Central memory CD8-positive, alpha-beta T cell (primary cell): ENCODE data around the gene HIPK1.

Experiments used
- ATAC-seq: fragments of 150-1000 bp; cut with Tn5 transposase; replicated peaks from 2 replicates; pipeline ENCODE4 v1.10.0; 2022; ENCODE audit warnings: mild to moderate bottlenecking, moderate FRiP score, moderate number of reproducible peaks; ENCODE audit not compliant: poor library complexity, severe bottlenecking; ENCODE audit errors: extremely low read depth
- DNase-seq, 2 donors: peaks; one replicate each; pipeline ENCODE4 v3.0.0; 2021; ENCODE audit warnings: low spot score in 2 of 2
- H3K27ac Mint-ChIP-seq: one replicate; pipeline ENCODE4 v1.8.0; 2022; ENCODE audit warnings: low read depth, mild to moderate bottlenecking, moderate library complexity, mixed read lengths
- H3K27me3 Mint-ChIP-seq: one replicate; pipeline ENCODE4 v1.8.0; 2022; ENCODE audit warnings: mixed read lengths
- H3K36me3 Mint-ChIP-seq: one replicate; pipeline ENCODE4 v1.8.0; 2022; ENCODE audit warnings: mild to moderate bottlenecking, moderate library complexity, mixed read lengths; ENCODE audit not compliant: insufficient read depth
- H3K4me1 Mint-ChIP-seq: one replicate; pipeline ENCODE4 v1.8.0; 2022; ENCODE audit warnings: mixed read lengths
- H3K4me3 Mint-ChIP-seq: one replicate; pipeline ENCODE4 v1.8.0; 2022; ENCODE audit warnings: mild to moderate bottlenecking, moderate library complexity, mixed read lengths
- H3K9me3 Mint-ChIP-seq: one replicate; pipeline ENCODE4 v1.8.0; 2022; ENCODE audit warnings: mixed read lengths

The HIPK1 gene

DNA sequence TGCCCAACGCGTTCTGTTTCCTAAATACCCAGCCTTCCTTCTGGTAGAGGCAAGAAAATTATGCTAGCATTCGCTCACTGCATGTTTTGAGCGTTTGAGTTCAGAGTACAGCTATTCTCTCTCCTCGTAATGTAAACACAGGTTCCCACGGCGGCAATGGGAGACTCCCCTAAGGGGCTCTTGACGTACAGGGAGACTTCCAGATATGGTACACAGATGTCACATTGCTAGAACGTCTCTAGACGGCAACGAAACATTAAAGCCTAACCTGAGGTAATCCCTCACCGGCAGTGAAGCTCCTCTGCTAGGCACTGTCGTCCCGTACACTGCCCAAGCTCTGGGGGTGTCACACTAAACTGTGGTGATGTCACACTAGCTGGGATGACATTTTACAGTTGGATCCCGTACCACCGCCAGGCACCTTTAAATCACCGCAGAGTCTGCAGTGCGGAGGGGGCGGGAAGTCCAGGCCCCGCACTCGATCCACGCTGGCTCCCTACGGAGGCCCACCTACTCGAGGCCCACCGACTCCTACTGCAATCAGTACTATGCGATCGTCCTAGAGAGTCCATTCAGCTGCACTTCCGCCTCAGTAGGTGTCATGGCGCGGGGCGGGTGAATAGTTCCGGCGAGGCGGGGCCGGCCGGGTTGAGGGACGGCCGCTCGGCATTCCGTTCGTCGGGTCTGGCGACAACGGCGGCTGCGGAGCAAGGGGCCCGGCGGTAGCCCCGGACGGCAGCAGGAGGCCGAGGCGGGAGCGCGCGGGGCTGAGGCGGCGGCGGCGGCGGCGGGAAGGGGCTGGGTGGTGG, at the start of gene HIPK1:
Gene HIPK1, plus strand, starts transcription at position 384 of the 809 bp plus-strand sequence.
- Mint-ChIP-seq H3K27me3 (no peaks in the 10 kb centered on the region), H3K36me3 (peaks cover 45% of the 10 kb centered on the region), H3K4me3 (peak within 1 kb of the TSS; percentile 92), H3K27ac (peak within 1 kb of the TSS; percentile 99), H3K4me1 (peaks cover 58% of the 10 kb centered on the region), H3K9me3 (no peaks in the 10 kb centered on the region)
- ATAC-seq = peak; percentile 48
- DNase-seq = peak; percentile 90 to 91

DNA sequence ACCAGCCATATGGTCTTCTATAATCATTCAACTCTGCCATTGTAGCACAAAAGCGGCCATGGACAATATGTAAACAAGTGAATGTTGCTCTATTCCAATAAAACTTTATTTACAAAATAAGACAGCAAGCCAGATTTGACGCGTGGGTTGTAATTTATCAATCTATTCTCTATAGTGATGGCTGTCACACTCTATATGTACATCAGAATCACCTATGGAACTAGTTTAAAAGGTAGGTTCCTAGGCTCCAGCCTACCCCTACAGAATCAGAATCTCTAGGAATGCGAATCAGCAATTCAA, 49.4 kb upstream of the HIPK1 start:
- no peak overlapping the region for H3K4me3 Mint-ChIP-seq
- DNase-seq = no peak

DNA sequence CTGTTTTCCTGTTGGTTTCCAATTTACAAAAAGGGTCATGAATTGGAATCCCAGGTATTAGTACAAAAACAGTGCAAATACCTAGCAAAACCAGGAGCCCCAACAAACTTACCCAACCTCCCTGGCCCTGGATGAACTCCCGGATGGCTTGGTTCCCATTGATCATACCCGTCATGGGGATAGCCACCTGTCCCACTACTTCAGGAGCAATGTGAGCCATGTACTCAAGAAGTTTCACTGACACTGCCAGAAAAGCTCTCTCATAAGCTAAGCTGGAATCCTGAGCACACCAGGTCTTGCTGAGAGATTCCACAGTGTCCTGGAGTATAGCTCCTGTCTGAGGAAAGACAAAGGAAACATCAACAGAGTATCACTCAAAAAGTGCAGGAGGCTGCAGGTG, 47.5 kb upstream of the HIPK1 start:
- Mint-ChIP-seq H3K9me3 (no peaks in the 10 kb centered on the region), H3K27me3 (no peaks in the 10 kb centered on the region), H3K36me3 (no peaks in the 10 kb centered on the region), H3K4me3 (no peak overlapping the region), H3K4me1 (peaks cover 43% of the 10 kb centered on the region), H3K27ac (no peak overlapping the region)
- no peak for DNase-seq
- no peak for ATAC-seq

More for the DNA sequence above, 49.4 kb upstream of the HIPK1 start:
- H3K4me1 Mint-ChIP-seq = peaks cover 57% of the 10 kb centered on the region
- peaks cover 7% of the 10 kb centered on the region for H3K36me3 Mint-ChIP-seq
- H3K27ac Mint-ChIP-seq = peak overlapping the region; percentile 89
- ATAC-seq = no peak
- H3K9me3 Mint-ChIP-seq = no peaks in the 10 kb centered on the region
- no peaks in the 10 kb centered on the region for H3K27me3 Mint-ChIP-seq

DNA sequence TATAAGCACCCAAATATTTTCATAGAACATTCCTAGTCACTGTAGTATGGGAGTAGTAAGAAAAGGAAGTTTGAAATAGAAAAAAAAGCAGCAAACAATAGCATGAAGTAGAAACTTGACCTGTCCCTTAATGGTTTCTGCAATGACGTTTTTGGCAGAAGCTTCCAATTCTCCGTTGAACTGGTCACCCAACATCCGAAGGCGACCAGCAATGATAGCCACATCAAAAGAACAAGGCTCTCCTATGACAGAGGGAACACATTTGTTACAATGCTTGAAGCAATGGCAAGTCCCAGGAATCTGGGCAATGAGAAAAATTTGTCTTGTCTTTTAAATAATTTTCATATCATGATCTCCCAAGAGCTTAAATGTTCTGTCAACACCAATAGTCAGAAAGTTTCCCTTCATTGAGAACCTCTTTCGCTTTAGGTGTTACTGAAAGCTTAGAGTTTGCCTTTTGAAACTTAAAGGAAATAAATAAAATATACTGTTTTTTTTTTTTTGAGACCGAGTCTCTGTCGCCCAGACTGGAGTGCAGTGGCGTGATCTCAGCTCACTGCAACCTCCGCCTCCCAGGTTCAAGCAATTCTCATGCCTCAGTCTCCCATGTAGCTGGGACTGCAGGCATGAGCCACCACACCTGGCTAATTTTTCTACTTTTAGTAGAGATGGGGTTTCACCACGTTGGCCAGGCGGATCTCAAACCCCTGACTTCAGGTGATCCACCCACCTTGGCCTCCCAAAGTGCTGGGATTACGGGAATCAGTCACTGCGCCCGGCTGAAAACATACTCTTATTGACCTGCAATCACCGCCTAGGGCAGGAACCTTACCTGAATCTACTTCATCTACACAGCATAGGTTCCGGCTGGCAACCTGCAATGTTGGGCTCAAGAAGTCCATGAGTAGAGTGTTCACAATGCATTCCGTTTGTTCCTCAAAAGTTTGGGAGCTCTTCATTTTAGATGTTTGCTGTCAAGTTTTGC, 42.4 kb upstream of the HIPK1 start:
- Mint-ChIP-seq H3K4me3 (no peak overlapping the region), H3K27me3 (no peaks in the 10 kb centered on the region), H3K4me1 (peaks cover 7% of the 10 kb centered on the region), H3K27ac (no peak overlapping the region), H3K9me3 (no peaks in the 10 kb centered on the region), H3K36me3 (no peaks in the 10 kb centered on the region)
- DNase-seq (no peak), ATAC-seq (no peak)

DNA sequence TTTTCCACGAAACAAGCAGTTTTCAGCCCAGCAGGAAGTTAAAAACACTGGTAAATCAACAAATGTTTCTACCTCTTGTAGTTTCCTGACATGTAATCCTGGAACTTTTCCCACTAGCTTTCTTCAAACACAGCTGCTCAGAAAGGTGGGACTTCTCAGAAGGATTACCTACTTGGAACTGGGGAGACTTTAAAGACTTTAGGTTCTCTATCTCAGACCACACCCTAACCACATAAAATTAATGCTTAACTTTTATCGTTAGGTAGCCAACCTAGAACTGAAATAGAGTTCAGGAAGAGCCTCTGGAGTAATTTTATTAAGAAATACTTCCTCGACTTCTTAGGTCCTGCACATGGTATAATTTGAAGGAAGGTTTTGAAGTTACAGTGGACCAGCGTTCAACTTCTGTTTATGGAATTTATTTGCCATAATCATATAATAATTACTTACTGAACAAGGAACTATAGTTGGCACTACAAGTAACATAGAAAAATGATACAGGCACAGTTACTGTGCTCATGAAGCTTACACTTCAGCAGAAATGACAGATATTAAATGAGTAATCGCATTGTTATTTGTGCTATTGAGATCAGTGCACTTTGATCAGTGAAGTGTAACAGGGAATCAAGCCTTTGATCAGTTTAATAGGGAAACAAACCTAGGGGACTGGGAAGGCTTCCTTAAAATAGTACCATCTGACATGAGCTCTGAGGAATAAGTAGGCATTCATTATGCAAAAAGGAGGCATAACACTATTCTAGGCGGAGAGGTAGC, 41.5 kb upstream of the HIPK1 start, which contains the start of gene BCL2L15:
Gene BCL2L15, minus strand, starts transcription at position 180 of the 774 bp plus-strand sequence. CDS start 206 bp downstream, outside the sequence.
- DNase-seq = no peak
- no peak for ATAC-seq
- Mint-ChIP-seq H3K4me3 (no peak within 1 kb of the TSS), H3K27me3 (no peaks in the 10 kb centered on the region), H3K36me3 (no peaks in the 10 kb centered on the region), H3K9me3 (no peaks in the 10 kb centered on the region), H3K27ac (no peak within 1 kb of the TSS), H3K4me1 (peaks cover 5% of the 10 kb centered on the region)

DNA sequence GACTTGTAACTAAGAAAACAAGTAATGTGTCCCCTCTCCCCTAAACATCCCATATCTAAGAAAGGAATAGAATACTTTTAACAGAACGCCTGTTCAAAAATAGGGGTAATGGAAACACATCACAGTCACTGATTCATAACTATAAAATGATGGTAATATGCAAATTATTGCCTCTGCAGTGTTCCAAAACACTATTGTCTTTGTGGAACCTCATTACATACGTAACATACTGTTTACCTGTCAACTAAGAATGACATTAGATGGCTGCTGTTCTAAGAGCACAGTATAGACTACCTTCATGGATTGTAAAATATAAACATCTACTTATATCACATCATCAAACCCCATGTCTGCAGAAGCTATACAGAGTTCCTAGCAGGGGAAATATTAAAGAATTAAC, 38.3 kb upstream of the HIPK1 start:
- peaks cover 9% of the 10 kb centered on the region for H3K36me3 Mint-ChIP-seq
- DNase-seq (no peak), ATAC-seq (no peak)
- H3K4me3 Mint-ChIP-seq = no peak overlapping the region
- H3K27ac Mint-ChIP-seq = peak overlapping the region; percentile 49
- H3K9me3 Mint-ChIP-seq = no peaks in the 10 kb centered on the region
- no peaks in the 10 kb centered on the region for H3K27me3 Mint-ChIP-seq
- peaks cover 11% of the 10 kb centered on the region for H3K4me1 Mint-ChIP-seq

DNA sequence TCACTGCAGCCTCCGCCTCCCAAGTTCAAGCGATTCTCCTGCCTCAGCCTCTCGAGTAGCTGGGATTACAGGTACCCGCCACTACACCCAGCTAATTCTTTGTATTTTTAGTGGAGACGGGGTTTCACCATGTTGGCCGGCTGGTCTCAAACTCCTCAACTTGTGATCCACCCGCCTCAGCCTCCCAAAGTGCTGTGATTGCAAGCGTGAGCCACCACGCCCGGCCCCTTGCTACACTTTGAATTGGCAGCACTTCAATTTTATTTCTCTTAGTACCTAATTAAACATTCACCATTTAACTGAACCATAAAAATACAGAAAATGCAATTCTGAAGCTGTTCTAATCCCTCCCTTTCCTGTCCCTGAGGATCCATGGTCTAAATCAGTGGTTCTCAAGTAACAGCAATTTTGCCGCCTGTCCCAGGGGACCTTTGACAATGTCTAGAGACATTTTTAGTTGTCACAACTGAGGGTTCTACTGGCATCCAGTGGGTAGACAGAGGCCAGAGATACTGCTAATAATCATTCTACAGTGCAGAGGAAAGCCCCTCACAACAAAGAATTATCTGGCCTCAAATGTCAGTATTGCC, 37.4 kb upstream of the HIPK1 start:
- Mint-ChIP-seq H3K4me3 (no peak overlapping the region), H3K27me3 (no peaks in the 10 kb centered on the region), H3K9me3 (no peaks in the 10 kb centered on the region), H3K4me1 (peaks cover 11% of the 10 kb centered on the region), H3K27ac (no peak overlapping the region), H3K36me3 (peaks cover 17% of the 10 kb centered on the region)
- ATAC-seq = no peak
- DNase-seq = no peak

DNA sequence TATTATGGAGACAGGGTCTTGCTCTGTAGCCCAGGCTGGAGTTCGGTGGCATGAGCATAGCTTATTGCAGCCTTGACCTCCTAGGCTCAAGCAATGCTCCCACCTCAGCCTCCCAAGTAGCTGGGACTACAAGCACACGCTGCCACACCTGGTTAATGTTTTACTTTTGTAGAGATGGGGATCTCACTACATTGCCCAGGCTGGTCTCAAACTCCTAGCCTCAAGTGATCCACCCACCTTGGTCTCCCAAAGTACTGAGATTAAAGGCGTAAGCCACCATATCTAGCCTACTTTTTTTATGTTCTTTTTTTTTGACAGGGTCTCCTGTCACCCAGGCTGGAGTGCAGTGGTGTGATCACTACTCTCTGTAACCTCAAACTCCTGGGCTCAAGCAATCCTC, 35.9 kb upstream of the HIPK1 start:
- DNase-seq (no peak), ATAC-seq (no peak)
- peaks cover 30% of the 10 kb centered on the region for H3K36me3 Mint-ChIP-seq
- H3K9me3 Mint-ChIP-seq = no peaks in the 10 kb centered on the region
- no peaks in the 10 kb centered on the region for H3K27me3 Mint-ChIP-seq
- no peak overlapping the region for H3K4me3 Mint-ChIP-seq
- peak overlapping the region; percentile 9 for H3K27ac Mint-ChIP-seq
- peaks cover 13% of the 10 kb centered on the region for H3K4me1 Mint-ChIP-seq

DNA sequence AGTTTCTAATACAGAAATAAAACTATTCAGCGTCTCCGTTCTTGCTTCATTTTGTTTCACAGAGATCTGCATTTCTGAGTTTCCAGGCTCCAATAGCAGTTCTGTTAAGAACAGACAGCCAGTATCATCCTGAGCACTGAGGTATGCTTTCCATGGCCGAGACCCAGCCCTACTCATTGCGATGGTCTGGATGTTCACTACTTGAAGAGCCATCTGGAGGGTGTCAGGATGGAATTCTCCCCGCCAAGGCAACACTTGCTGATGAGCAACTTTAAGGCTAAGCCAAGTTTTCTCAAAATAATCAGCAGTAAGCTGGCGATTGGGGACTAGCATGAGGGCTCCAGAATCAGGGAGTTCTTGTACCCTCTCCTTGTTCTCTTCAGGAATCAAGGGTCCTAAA, 34.0 kb upstream of the HIPK1 start:
- Mint-ChIP-seq H3K27ac (no peak overlapping the region), H3K27me3 (no peaks in the 10 kb centered on the region), H3K36me3 (peaks cover 44% of the 10 kb centered on the region), H3K4me3 (no peak overlapping the region), H3K9me3 (no peaks in the 10 kb centered on the region), H3K4me1 (peaks cover 29% of the 10 kb centered on the region)
- ATAC-seq (no peak), DNase-seq (no peak)

DNA sequence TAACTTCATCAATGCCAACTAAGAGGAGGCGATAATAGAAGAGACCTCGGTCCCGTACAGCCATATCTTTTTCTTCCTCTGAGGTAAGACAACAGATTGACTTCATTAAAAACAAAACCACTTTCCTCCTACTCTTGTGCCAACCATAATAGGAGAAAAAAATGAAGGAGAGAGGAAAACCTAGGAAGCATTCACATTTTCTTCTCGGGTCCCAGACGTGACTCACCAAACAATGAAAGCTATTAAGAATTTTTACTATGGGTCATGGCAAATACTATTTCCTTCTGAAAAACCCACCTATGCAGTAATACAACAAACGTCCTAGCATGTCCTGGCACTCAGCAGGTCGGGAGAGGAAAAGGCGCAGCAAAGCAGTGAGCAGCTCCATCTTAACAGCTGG, 33.2 kb upstream of the HIPK1 start:
- H3K27me3 Mint-ChIP-seq = no peaks in the 10 kb centered on the region
- H3K27ac Mint-ChIP-seq = no peak overlapping the region
- no peak for ATAC-seq
- H3K4me3 Mint-ChIP-seq = no peak overlapping the region
- H3K4me1 Mint-ChIP-seq = peaks cover 35% of the 10 kb centered on the region
- no peak for DNase-seq
- peaks cover 45% of the 10 kb centered on the region for H3K36me3 Mint-ChIP-seq
- H3K9me3 Mint-ChIP-seq = no peaks in the 10 kb centered on the region

DNA sequence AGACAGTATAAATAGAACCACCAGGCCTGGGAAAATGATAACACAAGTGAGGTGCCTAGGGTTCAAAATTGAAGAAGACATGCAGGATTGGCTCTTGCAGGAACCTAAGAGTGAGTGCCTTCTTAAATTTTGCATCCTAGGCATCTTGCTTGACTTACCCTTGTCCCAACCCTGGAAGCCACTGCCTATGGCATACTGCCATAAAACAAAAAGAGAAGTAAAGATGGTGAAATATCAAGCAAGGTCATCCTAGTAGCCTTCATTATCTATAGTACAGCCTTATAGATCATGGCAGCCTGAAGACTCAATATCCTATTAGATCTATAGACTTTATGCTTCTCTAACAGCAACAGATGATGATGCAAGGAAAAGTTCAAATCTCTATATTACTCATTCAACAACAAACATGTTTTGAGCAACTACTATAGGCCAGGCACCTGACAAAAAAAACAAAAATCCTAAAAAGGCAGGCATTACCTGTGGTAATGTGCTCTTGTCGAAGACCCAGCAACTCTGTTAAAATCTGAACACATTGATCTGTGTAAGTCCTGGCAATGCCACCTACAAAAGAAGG, 30.8 kb upstream of the HIPK1 start:
- DNase-seq = no peak
- H3K9me3 Mint-ChIP-seq = no peaks in the 10 kb centered on the region
- ATAC-seq = no peak

DNA sequence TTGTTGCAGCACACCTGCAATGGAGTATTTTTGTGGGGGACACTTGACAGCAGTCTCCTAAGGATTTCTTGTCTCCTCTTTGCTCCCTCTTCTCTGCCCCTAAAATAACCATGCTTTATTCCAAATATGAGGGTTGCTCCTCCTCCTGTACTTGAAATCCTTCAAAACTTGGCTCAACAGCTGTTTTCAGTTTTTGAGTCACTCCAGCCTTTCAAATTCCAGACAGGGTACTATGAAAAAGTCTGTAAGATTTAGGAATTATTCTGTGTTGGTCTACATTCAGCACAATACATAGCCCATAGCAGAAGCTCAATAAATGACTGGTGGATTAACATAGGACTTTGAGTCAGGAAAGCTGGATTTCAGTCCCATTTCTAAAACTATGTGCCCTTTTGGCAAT, 30.0 kb upstream of the HIPK1 start:
- H3K4me3 Mint-ChIP-seq = no peak overlapping the region
- H3K9me3 Mint-ChIP-seq = no peaks in the 10 kb centered on the region
- peaks cover 65% of the 10 kb centered on the region for H3K4me1 Mint-ChIP-seq
- DNase-seq = no peak
- ATAC-seq = no peak
- peaks cover 51% of the 10 kb centered on the region for H3K36me3 Mint-ChIP-seq
- no peak overlapping the region for H3K27ac Mint-ChIP-seq
- H3K27me3 Mint-ChIP-seq = no peaks in the 10 kb centered on the region

More for the DNA sequence above, 30.8 kb upstream of the HIPK1 start:
- Mint-ChIP-seq H3K27ac (no peak overlapping the region), H3K4me1 (peaks cover 59% of the 10 kb centered on the region), H3K27me3 (no peaks in the 10 kb centered on the region), H3K4me3 (no peak overlapping the region), H3K36me3 (peaks cover 51% of the 10 kb centered on the region)
